ENCODE measurements around the gene UBE2K.

GRCh38 chr4:39687014-39687413 is 10.9 kb upstream of the UBE2K start:
- TF ChIP-seq, protein P1, sequence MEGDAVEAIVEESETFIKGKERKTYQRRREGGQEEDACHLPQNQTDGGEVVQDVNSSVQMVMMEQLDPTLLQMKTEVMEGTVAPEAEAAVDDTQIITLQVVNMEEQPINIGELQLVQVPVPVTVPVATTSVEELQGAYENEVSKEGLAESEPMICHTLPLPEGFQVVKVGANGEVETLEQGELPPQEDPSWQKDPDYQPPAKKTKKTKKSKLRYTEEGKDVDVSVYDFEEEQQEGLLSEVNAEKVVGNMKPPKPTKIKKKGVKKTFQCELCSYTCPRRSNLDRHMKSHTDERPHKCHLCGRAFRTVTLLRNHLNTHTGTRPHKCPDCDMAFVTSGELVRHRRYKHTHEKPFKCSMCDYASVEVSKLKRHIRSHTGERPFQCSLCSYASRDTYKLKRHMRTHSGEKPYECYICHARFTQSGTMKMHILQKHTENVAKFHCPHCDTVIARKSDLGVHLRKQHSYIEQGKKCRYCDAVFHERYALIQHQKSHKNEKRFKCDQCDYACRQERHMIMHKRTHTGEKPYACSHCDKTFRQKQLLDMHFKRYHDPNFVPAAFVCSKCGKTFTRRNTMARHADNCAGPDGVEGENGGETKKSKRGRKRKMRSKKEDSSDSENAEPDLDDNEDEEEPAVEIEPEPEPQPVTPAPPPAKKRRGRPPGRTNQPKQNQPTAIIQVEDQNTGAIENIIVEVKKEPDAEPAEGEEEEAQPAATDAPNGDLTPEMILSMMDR (IDR thresholded peaks at IDR 0.05; ENCODE audit: poor library complexity), result no peak
- TF ChIP-seq EZH2phosphoT487 (IDR thresholded peaks at IDR 0.05; ENCODE audit: low read depth, severe bottlenecking, unreplicated experiment), result no peak

Measured in hepatocyte (in vitro differentiated cells).